GM03348 (cell line): ENCODE data around the gene ACAD10.
"Not testable (repeated sequence)": the region's sequence is repeated elsewhere in the genome, so short reads cannot be mapped to it uniquely, and the experiment has no call there.

Experiments used
- DNase-seq: peaks from one replicate; pipeline ENCODE4 v3.0.0; 2012; ENCODE audit warnings: low spot score

Gene ACAD10

DNA sequence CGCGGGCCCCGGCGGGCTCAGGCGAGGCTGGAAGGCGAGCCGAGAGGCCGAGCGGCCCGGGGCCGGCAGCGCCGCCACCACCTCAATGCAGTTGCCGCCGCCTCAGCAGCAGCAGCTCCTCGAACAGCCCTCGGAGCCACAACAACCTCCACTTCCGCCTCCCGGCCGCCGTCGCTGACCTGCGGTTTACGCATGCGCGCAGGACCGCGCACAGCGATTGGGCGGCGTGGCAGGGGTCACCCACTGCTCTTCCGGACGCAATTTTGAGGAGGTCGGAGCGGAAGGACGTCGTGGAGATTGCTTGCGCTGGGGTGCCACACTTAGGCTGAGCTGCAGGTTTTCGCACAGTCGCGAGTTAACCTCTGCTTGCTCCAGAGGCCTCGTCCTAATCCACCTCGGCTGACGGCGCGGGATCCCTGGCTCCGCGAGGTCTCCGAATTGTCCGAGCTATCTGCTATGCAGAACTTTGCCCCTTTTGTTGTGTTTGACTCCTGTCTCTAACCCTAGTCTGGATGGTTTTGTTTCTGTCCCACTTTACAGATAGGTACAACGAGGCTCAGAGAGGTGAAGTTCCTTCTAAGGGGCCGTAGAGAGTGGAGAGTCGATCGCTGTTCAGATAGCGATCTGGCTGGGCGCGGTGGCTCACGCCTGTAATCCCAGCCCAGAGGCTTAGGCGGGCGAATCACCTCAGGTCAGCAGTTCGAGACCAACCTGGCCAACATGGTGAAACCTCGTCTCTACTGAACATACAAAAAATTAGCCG is at the start of gene ACAD10, which contains the start of gene BRAP:
Gene ACAD10 (plus strand): TSS at position 243 of the 763 bp plus-strand sequence. CDS start 6,657 bp downstream, outside the sequence.
Gene BRAP (minus strand): TSS at position 146 of the 763 bp plus-strand sequence. CDS start 164 bp downstream, outside the sequence.
- peak; percentile 99 for DNase-seq

DNA sequence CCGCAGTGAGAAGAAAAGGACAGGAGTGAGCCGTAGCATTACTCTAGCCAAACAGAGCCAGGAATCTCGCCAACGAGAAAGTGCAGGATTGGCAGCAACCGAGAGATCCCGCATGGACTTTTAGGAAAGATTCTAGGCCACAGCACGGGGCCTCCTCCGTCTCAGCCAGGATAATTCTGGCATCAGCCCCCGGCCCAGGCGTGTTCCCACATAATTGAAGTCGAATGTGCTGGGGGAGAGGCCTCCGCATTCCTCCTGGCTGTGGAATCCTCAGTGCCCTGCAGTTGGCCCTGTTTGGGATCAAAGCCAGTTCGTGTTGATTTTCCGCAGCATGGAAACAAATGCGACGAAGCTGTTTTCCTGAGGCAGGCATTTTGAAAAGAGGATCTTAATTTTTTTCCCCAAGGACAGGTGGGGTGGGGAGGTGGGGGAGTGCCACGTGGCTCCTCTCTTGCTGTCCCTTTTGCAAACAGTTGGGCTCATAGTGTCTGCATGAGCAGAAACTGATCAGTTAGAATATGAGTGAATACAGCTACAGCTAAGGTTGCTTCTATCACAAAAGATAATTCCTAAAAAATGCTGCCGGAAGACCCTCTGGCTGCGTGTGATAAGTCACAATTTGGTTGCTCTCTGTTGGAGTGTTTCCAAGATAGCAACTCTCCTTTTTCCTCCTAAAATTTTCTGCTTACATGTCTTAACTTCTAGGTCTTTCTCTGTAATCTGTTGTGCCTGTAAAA is 49.5 kb upstream of the ACAD10 start:
- peak; percentile 90 for DNase-seq

DNA sequence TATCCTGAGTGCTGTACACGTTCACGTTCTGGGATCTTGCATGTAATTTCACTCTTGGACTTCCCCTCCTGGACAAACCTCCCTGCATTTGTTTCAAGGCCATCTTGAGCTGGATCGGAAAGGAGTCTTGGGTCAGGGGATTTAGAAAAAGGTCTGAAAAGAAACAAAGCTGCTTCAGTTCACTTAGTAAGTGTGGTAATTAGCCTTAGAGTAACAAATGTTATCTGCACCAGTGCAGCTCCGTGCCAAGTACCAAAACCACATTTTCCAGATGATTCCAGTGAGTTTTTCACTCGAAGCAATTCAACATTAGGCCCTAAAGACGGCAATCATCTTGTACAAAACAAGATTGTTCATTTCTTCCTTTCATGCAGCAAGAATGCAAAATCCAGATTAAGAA is 47.3 kb upstream of the ACAD10 start:
- DNase-seq, result no peak

DNA sequence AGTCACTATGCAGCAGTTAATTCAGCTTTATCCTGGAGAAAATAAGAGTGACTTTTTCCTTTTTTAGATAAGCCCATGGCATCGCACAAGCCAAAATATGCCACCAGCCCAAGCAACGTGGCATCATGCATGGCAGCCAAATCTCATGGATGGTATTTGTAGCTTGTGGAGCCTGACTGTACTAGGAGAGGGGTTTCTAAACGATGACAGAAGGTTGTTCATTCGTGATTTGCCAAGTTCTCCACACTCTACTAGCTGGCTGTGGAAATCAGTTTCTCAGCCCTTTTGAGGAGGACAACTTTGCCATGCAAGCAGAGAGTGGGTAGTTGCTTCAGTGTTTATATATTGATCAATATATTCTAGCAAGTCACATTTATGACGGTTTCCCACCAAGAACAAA is 45.3 kb upstream of the ACAD10 start:
- DNase-seq, result no peak

DNA sequence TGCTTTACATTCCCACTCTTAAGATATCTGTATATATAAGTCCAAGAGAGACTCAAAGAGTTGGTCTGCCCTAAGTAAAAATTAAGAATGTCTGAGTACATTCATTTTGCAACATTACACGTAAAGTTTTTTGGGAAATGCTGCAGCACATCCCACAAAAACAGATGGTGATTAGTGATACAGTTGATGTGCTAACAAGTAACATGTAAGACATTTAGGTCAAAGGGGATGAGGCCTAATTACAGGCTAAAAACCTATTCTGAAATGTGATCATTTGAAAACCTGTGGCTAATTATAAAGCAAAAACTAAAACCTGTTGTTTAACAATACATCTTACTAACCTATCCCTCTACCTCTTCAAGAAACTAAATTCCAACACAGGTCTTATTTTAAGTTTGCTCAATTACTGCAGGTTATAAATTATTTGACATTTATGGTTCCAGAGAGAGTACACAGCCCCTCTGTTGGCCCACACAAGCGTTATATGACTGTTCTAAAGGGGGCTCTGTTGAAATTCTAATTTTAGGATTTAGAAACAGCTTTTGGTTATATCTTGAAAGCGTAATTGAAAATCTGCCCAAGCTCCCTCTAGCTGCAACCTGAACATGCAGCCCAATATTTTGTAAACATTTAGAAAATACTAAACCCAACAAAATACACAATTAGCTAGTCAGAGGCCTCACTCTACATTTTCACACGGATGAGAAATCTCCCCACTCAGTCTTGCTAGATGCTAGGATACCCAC is 43.0 kb upstream of the ACAD10 start:
- DNase-seq, result no peak

DNA sequence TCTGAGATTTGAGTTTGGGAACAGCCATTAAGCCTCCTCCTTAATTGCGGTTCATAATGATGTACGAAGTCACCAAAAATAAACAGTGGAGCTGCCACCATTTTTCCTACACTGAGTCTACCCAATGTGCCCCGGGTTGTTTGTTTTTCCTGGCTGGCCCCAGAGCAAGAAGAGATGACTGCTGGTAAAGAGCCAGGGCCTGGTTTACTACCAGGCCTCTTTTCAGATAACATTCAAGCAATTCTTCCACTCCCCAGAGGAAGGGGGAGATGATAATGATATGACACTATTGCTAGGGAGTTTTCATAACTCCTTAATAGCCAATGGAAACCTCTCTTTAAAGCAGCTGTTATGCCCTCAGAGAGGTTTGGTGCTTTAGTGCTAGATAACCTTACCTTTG is 42.4 kb upstream of the ACAD10 start:
- DNase-seq, result no peak

DNA sequence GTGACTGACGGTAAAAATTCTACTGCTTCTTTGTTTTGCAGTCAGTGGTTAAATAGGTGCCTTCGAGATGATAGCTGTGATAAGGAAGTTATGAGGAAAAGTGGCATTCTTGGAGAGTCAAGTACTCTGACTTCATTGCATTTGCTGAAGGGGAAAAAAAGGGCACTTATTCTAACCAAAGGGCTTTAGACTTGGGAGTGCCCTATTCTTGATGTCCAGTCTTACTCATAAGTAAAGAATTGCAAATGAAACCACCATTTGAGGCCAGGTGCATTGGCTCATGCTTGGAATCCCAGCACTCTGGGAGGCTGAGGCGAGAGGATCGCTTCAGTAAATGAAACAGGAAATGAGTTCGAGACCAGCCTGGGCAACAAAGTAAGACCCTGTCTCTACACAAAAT is 40.4 kb upstream of the ACAD10 start:
- no peak for DNase-seq

DNA sequence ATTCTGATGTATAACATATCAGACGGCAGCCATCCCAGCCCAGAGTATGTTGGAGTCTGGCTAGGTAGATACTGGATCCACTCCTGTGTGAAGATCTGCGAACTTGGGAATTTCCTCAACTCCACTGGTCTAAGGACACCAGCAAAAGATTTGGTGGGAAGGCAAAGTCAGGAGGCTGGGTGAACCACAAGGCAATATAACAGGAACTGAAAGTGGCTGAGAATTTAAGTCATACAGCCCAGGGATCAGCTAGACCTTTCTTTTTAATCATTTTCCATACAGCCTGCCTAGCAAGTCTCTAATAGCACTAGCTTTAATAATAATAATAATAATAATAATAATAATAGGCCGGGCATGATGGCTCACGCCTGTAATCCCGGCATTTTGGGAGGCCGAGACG is 34.9 kb upstream of the ACAD10 start:
- DNase-seq, result no peak

DNA sequence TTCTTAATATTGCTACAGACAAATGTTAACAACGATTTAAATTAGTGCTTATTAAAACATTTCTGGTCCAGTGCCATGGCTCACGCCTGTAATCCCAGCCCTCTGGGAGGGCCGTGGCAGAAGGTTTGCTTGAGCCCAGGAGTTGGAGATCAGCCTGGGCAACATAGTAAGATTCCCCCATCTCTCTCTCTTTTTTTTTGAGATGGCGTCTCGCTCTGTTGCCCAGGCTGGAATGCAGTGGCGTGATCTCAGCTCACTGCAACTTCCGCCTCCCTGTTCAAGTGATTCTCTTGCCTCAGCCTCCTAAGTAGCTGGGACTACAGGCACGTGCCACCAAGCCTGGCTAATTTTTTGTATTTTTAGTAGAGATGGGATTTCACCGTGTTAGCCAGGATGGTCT is 33.3 kb upstream of the ACAD10 start:
- DNase-seq, result not testable (repeated sequence)

DNA sequence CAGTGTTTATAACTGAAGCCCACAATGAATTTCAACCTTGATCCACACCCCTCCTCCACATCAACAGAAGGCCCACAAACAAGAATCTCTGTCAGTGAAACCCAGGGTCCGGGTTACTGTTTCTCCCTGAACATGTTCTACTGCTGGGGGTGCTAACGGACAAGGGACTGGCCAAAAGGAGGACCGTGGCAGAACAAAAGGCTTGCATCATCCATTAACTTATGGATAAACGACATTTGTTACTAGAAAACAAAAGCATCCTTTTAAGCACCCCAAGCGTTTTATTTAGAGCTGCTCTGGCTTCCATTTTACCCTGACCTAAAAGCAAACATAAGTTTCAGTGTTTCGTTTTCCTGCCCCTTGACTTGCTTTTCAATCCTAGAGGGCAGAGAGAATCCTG is 32.3 kb upstream of the ACAD10 start:
- DNase-seq, result no peak

DNA sequence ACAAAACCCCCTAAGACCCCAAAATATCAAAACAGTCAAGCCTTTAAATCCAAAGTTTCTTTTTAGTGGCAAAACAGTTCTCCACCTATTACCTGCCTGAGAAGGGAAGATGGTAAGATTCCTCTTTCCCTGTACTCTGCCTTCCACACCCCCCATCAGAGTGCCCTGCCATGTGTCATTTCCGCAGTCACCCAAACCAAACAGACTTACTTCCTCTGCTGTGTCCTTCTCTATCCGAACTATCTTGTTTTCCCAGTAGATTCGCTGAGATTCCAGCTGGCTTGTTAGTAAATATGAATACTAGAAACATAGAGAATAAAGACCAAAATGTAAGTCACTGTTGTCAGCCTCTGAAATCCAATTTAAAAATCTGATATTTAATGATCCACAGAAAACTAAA is 30.5 kb upstream of the ACAD10 start:
- no peak for DNase-seq

DNA sequence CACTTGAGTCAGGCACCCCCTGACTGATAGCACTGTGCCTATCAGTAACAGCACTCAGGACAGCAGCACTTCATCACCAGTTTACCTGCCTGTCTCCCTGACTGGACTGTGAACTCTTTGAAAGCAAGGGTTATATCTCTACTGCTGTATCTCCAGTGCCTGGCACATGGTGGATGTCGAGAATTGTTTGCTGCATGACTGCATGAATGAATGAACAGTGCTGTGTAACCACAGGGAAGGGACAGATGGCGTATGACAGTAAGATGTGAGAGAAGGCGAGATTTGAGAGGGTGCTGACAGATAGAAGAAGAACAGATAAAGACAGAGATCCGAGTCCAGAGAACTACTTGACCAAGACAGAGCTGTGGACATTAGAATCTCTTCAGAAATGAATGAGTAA is 29.8 kb upstream of the ACAD10 start:
- no peak for DNase-seq

DNA sequence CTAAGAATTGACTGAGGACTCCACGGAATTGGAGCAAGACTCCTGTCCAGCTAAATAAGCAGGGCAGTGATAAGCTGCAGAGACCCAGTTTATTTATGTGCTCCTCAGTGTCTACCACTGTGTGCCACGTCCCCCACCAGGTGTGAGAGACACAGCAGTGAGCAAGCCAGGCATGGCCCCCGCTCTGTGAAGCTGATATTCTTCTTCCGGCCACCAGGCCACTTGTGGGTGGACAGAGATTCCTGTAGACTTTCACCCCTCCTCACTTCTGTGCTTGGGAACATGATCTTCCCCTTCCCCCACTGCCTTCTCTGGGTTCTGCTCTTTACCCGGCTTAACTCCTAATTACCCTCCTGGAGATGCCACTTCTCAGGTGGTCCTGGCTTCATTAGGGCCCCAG is 21.4 kb upstream of the ACAD10 start:
- no peak for DNase-seq

DNA sequence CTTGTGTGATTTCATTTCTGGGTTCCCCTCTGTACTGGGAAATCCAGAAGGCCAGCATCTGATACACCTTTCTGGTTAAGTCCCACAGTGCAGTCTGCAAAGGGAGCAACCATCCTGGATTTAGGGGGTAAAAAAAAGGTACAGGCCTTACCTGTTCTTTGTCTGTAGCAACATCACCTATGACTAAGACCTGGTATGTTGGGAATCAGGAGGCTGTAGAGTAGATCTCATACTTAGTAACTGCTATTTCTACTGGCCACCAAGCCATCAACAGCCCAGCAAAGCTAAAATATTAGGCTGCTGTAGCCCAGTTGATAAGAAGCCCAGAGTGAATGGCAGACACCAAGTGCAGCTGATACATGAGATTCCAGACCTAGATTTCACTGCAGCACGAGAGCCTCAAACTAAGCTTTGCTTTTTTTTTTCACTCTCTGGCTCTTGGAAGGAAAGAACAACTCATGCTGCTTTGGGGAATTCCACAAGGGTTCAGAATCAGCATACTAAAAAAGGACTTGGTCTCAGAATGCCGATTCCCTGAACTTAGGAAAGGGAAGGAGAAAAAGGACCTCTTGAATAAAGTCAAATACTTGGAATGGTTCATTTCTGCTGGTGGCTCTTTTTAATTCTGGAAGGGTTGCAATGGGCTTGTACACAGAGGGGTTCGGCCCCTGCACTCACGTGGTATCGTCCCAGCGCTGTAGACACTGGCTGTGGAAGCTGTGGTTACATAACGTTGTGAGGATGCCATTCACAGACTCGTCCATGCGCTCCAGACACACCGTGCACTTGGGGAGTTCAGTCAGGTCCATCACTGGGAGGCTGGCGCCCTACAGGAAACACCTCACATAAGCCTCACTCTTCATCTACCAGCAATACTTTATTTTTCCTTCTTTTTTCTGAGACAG is 20.6 kb upstream of the ACAD10 start:
- DNase-seq, result no peak

DNA sequence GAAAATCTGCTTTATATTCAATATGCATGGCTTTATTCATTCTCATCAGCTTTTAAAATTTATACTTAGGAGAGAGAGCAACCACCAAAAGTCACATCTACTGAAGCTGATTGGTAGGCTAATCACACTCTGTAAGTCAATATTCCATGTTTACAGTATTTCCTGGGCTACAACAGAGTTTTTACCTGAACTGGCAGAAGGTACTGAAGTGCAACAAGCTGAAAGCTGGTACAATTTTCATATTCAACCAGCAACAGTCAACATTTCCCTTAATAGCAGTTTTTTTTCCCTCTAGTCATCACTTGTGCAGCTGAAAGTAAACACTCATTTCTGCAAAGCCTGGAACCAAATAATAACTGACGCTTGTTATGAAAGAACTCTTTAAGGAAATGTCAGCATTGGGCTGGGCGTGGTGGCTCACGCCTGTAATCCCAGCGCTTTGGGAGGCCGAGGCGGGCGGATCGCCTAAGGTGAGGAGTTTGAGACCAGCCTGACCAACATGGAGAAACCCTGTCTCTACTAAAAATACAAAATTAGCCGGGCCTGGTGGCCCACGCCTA is 13.0 kb upstream of the ACAD10 start:
- DNase-seq, result no peak

DNA sequence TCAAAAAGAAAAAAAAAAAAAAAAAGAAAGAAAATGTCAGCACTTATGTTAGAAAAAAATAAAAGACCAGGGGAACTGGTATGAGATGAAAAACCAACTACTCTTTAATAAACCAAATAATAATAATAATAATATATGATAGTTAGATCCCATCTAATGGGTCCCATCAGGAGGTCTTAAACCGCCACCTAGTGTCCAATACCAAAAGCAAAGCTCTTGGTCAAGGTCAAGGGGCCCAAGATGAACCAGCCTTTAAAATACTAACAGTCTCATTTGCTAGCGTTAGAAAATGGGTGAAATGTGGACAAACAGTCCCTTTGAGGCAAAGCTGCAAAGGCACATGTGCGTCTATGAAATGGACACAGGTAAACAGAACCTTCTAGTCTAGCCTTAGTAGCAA is 12.3 kb upstream of the ACAD10 start:
- peak; percentile 39 for DNase-seq

DNA sequence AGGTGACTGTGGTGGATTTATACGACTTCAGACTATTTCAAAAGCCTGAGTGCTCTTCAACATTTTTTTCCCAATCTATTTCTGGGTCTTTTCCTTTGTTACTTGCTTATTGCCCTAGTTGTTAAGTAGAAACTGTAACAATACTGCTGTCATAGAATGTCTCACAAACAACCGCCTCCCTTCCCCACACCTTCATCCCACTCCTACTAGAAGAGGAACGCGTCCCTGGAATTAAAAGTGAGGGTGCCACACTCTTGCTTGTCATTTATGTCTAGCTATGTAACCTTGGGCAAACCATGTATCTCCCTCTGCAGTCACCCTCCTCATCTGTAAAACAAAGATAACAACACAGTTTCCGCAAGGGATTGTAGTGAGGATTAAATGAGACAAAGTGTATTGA is 8.7 kb upstream of the ACAD10 start:
- DNase-seq, result no peak

DNA sequence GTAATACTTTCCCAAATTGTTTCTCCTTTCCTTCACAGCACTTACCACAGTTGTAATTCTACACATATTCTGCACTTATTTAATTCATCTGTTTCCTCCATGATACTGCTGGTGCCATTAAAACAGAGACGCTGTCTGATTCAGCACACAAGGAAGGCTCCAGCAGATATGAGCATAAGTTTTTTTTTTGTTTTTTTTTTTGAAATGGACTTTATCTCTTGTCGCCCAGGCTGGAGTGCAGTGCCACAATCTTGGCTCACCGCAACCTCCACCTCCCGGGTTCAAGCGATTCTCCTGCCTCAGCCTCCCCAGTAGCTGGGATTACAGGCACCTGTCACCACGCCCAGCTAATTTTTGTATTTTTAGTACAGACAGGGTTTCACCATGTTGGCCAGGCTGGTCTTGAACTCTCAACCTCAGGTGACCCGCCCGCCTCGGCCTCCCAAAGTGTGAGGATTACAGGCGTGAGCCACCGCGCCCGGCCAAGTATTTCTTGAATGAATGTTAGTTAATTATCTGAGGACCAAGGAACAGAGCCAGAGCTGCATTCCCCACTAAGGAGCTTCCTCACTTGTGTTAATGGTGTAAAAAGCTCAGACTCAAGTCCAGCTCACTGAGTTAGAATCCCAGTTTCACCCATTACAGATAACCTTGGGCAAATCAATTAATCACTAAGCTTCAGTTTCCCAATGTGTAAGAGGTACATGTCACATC is 1.2 kb upstream of the ACAD10 start:
- not testable (repeated sequence) for DNase-seq

DNA sequence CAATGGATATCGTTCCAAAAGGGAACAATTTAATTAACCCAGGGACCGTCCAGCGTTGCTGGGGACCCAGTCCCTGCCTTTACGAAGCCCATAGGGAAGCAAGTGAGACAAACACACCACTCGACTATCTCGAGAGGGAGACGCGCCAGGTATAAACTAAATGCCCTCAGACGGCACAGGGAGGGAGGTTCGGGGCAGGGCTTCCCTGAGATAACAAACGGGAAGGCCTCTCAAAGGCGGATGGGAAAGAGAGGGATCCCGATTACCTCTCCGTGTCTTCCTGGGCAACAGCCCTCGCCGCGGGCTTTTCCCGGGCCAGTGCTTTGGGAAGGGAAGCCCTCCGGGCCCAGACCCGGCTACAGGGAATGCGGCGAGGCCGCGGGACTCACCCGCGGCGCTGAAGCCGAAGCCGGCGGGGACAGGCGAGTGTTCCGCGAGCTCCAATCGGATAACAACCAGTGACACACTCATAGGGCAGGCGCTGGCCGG is 487 bp upstream of the ACAD10 start:
- no peak for DNase-seq

DNA sequence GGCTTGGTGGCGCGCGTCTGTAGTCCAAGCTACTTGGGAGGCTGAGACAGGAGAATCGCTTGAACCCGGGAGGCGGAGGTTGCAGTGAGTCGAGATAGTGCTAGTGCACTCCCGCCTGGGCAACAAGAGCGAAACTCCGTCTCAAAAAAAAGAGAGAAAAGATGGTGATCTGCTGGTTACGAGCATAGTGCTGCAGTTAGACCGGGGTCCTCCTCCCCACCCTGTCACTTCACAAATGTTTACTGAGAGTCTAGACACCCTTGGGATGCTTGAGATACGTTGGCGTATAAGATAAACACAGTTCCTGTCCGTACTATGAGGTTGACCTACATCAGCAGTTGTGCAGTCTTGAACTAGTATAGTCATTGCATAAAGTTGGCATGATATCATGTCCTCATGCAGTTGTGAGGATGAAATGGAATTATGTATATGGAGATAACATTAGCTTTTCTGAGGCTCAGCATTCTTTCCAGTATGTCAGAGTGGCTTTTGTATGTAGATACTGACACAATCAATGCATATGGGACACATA is 787 bp downstream of the ACAD10 start:
- DNase-seq, result no peak
